KOPT-K1 (cell line): ENCODE results near the gene TSPAN7.

Source experiments
- H3K27ac ChIP-seq: fragments of 200-600 bp; sonication (generic); 2 replicates; pipeline ENCODE4 v1.5.1; 2016; ENCODE audit warnings: antibody characterized with exemption, mild to moderate bottlenecking, low read depth, low read length; ENCODE audit not compliant: poor library complexity, severe bottlenecking
- H3K36me3 ChIP-seq: fragments of 200-600 bp; sonication (generic); 2 replicates; pipeline ENCODE4 v1.5.1; 2017; ENCODE audit warnings: antibody characterized with exemption, mild to moderate bottlenecking, low read length, moderate library complexity; ENCODE audit not compliant: insufficient read depth
- H3K9me3 ChIP-seq: fragments of 200-600 bp; sonication (generic); 2 replicates; pipeline ENCODE4 v1.5.1; 2017; ENCODE audit warnings: antibody characterized with exemption, low read length, mild to moderate bottlenecking; ENCODE audit not compliant: insufficient read depth, poor library complexity, severe bottlenecking

TSPAN7 gene

DNA sequence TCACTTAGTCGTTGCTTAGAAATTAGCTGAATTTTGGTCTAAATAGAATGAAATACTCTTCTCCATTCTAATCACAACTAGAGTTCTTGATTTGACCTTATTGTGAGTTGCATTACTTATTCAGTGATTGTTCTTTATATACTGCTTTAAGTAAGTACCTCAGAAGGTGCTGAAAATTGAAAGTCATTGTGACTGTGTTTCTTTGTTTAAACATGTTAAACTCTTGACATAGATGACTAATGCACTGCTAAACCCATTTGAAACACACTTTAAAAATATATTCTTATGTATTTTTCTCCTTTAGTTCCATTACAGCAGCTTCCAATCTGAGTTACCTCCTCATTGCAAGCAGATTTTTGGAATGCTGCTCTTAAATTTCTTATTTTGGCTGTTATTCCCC lies 9.1 kb downstream of the TSPAN7 start:
- no peak overlapping the region for H3K27ac ChIP-seq
- no peaks in the 10 kb centered on the region for H3K9me3 ChIP-seq
- peaks cover 43% of the 10 kb centered on the region for H3K36me3 ChIP-seq

DNA sequence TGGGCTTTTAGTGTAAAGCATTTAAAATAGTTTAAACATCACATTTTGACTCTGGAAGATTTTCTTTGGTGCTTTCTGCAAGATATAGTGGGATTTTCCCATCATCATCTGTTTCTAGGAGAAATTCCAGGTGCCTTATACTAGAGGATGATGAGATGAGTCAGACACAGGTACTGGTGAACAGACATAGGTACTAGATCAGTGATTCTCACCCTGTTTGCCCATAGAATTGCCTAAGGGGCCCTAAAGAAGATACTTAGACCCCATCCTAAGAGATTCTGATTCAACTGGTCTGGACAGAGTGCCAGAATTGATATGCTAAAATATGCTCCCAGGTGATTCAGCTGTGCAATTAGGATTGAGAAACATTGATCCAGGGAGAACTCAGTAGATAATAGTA lies 9.7 kb downstream of the TSPAN7 start:
- no peak overlapping the region for H3K27ac ChIP-seq
- H3K9me3 ChIP-seq, result no peaks in the 10 kb centered on the region
- peaks cover 43% of the 10 kb centered on the region for H3K36me3 ChIP-seq

- H3K9me3 ChIP-seq, result no peaks in the 10 kb centered on the region
Measured at GRCh38 chrX:38574858-38575257, 13.5 kb downstream of the TSPAN7 start.

GRCh38 chrX:38575888-38576287 lies 14.5 kb downstream of the TSPAN7 start:
- Histone ChIP-seq H3K36me3 (peaks cover 32% of the 10 kb centered on the region; the same call in 1 of the 2 replicates), H3K27ac (no peak overlapping the region), H3K9me3 (no peaks in the 10 kb centered on the region)

More at GRCh38 chrX:38574858-38575257, 13.5 kb downstream of the TSPAN7 start:
- Histone ChIP-seq H3K36me3 (peaks cover 40% of the 10 kb centered on the region), H3K27ac (no peak overlapping the region)

DNA sequence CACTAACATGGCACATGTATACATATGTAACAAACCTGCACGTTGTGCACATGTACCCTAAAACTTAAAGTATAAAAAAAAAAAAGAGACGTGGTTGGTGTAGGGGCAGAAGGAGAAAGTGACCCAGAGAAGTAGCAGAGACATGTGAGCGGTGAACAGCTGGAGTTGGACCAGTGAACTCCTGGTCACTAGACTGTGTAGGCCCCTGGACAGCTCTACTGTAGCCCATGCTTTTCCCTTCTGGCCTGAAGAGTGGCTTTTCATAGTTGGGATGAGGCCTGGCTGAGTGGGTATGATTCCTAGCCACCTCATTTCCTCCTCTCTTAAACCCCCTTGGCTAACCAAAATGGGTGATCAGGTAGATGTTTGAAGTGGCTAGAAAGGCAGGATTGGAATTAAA lies 16.4 kb downstream of the TSPAN7 start:
- H3K9me3 ChIP-seq, result no peaks in the 10 kb centered on the region
- peaks cover 16% of the 10 kb centered on the region; the same call in 1 of the 2 replicates for H3K36me3 ChIP-seq
- H3K27ac ChIP-seq, result no peak overlapping the region

GRCh38 chrX:38578167-38578566 lies 16.8 kb downstream of the TSPAN7 start:
- peaks cover 15% of the 10 kb centered on the region; the same call in 1 of the 2 replicates for H3K36me3 ChIP-seq
- H3K9me3 ChIP-seq, result no peaks in the 10 kb centered on the region

GRCh38 chrX:38583181-38583580 lies 21.8 kb downstream of the TSPAN7 start:
- Histone ChIP-seq H3K27ac (no peak overlapping the region), H3K9me3 (no peaks in the 10 kb centered on the region), H3K36me3 (no peaks in the 10 kb centered on the region)

More at GRCh38 chrX:38578167-38578566, 16.8 kb downstream of the TSPAN7 start:
- no peak overlapping the region for H3K27ac ChIP-seq

DNA sequence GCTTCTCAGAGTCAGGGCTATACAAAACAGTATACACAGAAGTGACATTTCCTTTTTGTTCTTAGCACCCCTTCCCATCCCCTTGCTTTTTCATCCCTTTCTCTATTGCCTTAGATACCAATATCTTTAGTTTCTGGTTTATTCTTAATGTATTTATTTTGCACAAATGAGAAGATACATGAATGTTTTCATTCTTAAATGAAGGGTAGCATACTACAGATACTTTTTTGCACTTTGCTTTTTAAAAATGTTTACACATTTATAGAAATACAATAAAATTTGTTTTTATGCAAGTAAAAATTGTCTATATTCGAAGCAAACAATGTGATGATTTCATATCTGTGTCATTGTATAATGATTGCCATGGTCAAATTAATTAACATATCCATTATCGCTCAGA lies 33.1 kb downstream of the TSPAN7 start:
- Histone ChIP-seq H3K36me3 (peaks cover 13% of the 10 kb centered on the region), H3K9me3 (peaks cover 10% of the 10 kb centered on the region), H3K27ac (peak overlapping the region; percentile 90)

- H3K36me3 ChIP-seq, result peaks cover 13% of the 10 kb centered on the region
- H3K9me3 ChIP-seq, result peaks cover 10% of the 10 kb centered on the region
- H3K27ac ChIP-seq, result peak overlapping the region; percentile 90
Measured at GRCh38 chrX:38595801-38596200, 34.5 kb downstream of the TSPAN7 start.

DNA sequence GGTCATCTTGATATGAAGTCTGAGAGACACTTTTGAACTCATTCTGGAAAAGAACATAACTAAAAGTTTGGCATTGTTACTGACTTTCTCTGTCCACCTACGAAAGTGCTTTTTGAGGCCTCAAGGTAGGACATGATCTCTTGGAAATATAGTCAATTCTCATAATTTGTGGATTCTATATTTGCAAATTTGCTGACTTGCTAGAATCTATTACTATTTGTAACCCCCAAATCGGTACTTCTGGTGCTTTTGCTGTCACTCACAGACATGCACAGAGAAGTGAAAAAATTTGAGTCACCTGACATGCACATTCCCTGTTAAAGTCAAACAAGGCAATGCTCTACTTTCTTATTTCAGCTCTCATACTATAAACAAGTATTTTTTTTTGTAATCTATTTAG lies 35.6 kb downstream of the TSPAN7 start:
- H3K9me3 ChIP-seq, result peaks cover 5% of the 10 kb centered on the region
- H3K36me3 ChIP-seq, result peaks cover 14% of the 10 kb centered on the region
- peak overlapping the region; percentile 90 for H3K27ac ChIP-seq

DNA sequence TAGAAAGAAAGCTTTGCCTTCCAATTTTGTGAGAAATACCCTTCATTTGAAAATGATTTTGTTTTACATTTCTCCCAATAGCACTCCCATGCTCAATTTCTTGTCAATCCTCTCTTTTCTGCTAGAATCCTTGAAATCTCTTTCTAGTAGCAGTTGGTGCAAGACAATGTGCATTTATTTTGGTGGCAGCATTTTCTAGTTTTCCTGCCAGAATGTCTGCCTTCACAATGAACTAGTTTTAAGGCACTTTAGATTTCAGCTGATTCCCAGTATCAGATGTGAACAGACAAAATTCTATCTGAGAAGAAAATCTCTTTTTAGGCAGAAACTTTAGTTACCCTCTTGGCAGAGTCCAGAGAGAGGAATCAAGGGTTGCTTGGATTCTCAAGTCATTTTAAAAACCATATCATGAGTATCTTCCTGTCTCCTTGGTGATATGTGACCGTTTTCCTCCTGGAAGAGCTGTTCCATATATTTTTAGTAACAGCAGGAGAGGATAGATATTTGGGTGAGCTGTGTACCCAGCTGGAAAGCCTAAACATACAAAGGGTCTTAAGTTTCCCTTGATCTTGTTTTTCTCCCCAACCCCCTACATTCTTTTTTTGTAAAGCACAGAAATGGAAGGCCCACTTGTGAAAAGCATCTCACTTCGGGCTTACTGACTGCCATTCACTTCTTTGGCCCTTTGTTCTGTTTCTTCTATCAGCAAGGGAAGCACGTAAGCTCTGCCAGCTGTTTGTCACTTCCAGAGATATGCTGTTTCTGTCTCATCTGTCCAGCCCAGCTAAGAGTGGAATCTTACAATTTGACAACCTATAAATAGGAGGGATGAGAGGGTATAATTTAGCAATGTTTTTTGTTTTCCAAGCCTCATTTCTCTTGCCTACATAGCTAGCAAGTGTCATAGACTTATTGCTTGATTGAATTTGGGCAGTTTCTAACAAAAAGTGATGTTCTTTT lies 38.7 kb downstream of the TSPAN7 start:
- Histone ChIP-seq H3K36me3 (peaks cover 8% of the 10 kb centered on the region), H3K9me3 (no peaks in the 10 kb centered on the region), H3K27ac (peak overlapping the region; percentile 90)

- Histone ChIP-seq H3K36me3 (peaks cover 8% of the 10 kb centered on the region), H3K9me3 (no peaks in the 10 kb centered on the region), H3K27ac (no peak overlapping the region)
Measured at GRCh38 chrX:38601866-38602265, 40.5 kb downstream of the TSPAN7 start.

GRCh38 chrX:38606821-38607220 lies 45.5 kb downstream of the TSPAN7 start:
- no peaks in the 10 kb centered on the region for H3K9me3 ChIP-seq
- H3K27ac ChIP-seq, result peak overlapping the region; percentile 82
- peaks cover 4% of the 10 kb centered on the region for H3K36me3 ChIP-seq

DNA sequence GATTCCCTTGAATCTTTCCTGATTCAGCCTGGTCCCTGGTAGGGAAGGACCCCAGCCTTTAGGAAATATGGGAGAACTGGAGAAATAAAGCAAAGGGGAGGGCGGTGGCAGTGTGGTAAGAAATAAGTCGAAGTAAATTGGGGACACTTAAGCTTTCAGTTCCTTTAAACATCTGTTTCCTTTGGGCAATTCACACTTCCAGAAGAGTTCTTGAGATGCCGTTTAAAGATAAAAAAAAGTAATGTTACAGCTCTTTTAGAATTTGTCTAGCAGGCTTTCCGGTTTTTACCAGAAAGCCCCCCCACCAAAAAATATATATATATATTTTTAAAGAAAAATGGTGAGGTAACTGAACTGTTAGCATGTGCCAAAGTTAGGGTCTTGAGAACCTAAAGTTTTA lies 46.6 kb downstream of the TSPAN7 start:
- Histone ChIP-seq H3K9me3 (no peaks in the 10 kb centered on the region), H3K27ac (peak overlapping the region; percentile 82), H3K36me3 (peaks cover 3% of the 10 kb centered on the region; the same call in 1 of the 2 replicates)

DNA sequence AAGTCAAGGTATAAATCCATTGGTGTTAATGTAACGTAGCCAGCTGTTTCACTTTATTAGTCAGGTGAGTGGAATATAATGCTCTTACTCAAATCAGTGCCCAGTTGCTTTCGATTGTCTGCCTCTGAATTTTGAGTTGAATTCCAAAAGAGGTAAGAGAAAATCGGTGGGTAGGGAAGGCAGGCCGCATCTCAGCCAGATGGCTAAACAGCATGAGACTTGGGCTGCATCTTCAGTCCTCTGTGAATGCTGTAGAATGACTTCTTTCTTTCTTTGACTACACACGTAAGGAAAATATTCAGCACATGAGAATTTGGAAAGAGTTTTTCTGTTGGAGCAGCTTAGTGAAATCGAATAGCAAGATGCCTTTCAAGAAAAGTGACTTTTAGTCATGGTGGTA lies 49.5 kb downstream of the TSPAN7 start:
- peak overlapping the region; percentile 86 for H3K27ac ChIP-seq
- no peaks in the 10 kb centered on the region for H3K9me3 ChIP-seq
- no peaks in the 10 kb centered on the region for H3K36me3 ChIP-seq

GRCh38 chrX:38612281-38612680 lies 50.9 kb downstream of the TSPAN7 start:
- no peaks in the 10 kb centered on the region for H3K9me3 ChIP-seq
- no peaks in the 10 kb centered on the region for H3K36me3 ChIP-seq
- peak overlapping the region; percentile 86 for H3K27ac ChIP-seq
